Astrocyte (in vitro differentiated cells and primary cell): ENCODE data around the gene AKR1D1.

Experiments
- EZH2 ChIP-seq: IDR thresholded peaks from 2 replicates; pipeline ENCODE4 v1.6.1; 2012; ENCODE audit warnings: mild to moderate bottlenecking, low read length, inconsistent platforms; ENCODE audit not compliant: insufficient read depth
- TF ChIP-seq, protein P1 (sequence below): IDR thresholded peaks from 2 replicates; pipeline ENCODE4 v1.5.1; 2011; ENCODE audit warnings: low read depth, mild to moderate bottlenecking, inconsistent platforms, low read length, moderate library complexity; ENCODE audit not compliant: insufficient read depth

GRCh38 chr7:138089080-138089901, 13.0 kb downstream of the AKR1D1 start:
- TF ChIP-seq, protein P1, sequence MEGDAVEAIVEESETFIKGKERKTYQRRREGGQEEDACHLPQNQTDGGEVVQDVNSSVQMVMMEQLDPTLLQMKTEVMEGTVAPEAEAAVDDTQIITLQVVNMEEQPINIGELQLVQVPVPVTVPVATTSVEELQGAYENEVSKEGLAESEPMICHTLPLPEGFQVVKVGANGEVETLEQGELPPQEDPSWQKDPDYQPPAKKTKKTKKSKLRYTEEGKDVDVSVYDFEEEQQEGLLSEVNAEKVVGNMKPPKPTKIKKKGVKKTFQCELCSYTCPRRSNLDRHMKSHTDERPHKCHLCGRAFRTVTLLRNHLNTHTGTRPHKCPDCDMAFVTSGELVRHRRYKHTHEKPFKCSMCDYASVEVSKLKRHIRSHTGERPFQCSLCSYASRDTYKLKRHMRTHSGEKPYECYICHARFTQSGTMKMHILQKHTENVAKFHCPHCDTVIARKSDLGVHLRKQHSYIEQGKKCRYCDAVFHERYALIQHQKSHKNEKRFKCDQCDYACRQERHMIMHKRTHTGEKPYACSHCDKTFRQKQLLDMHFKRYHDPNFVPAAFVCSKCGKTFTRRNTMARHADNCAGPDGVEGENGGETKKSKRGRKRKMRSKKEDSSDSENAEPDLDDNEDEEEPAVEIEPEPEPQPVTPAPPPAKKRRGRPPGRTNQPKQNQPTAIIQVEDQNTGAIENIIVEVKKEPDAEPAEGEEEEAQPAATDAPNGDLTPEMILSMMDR = no peak
- no peak for TF ChIP-seq EZH2
